HCT116 (cell line): ENCODE results near the gene C1orf185. TPM values are rescaled to one million over a fixed set of nuclear protein-coding genes. Genes with fewer than 3 reads are reported as not detected.

ENCODE experiments used
- ATAC-seq: fragments of 200-7000 bp; cut with Tn5 transposase; 2 replicates; pipeline ENCODE4 v1.9.1; 2020; ENCODE audit warnings: mild to moderate bottlenecking, moderate library complexity
- BruUV-seq: library from RNA; stranded (reverse); fragments of 400-500 nt; replicated peaks from 2 replicates; lab custom pipeline; 2021; lab: Mats Ljungman, UMichigan
- CTCF ChIA-PET: fragments of 300-600 bp; sonication (Branson Sonifier 250); formaldehyde crosslinking; loops from one replicate; lab custom pipeline; 2021; ENCODE audit warnings: antibody characterized with exemption; lab: Charles Lee
- POLR2A ChIA-PET: fragments of 300-600, 350-600 bp; sonication (Branson Sonifier 250); formaldehyde crosslinking; loops from one replicate; lab custom pipeline; 2021; ENCODE audit warnings: antibody characterized with exemption; lab: Charles Lee
- RAD21 ChIA-PET, 2 experiments: fragments of 300-600 bp; sonication (Branson Sonifier 250); formaldehyde crosslinking; loops; one replicate each; lab custom pipeline; 2023; ENCODE audit warnings: low total read pairs in 2 of 2; ENCODE audit not compliant: uncharacterized antibody in 2 of 2, unreplicated experiment in 2 of 2, low non-redundant PET in 1 of 2; lab: Charles Lee
- DNase-seq: peaks from one replicate; pipeline ENCODE4 v3.0.0-alpha.2; 2010; ENCODE audit warnings: low read depth, low spot score
- H2AFZ ChIP-seq: fragments of 200-600 bp; shearing (Covaris generic), sonication (generic); 2 replicates; pipeline ENCODE4 v1.6.1; 2017; ENCODE audit warnings: low read depth, mixed run types, mixed read lengths, antibody characterized with exemption, low read length; ENCODE audit not compliant: poor library complexity, severe bottlenecking
- H3K27ac ChIP-seq: 2 replicates; pipeline ENCODE4 v1.5.1; 2012; ENCODE audit warnings: low read depth, low read length
- H3K27me3 ChIP-seq: fragments of 200-600 bp; sonication (generic); 2 replicates; pipeline ENCODE4 v1.6.1; 2016; ENCODE audit warnings: mixed run types, low read length, mixed read lengths; ENCODE audit not compliant: insufficient read depth
- H3K36me3 ChIP-seq, 2 experiments: fragments of 200-500 bp in 1 of 2; fragments of 200-600 bp in 1 of 2; sonication (Bioruptor generic) in 1 of 2; sonication (generic) in 1 of 2; 2 replicates each; pipeline versions ENCODE4 v1.5.1 to v1.6.1; 2014 to 2016; ENCODE audit warnings: low read length in 2 of 2, inconsistent platforms in 1 of 2, mixed read lengths in 1 of 2, mixed run types in 1 of 2; ENCODE audit not compliant: insufficient read depth in 2 of 2, control insufficient read depth in 1 of 2
- H3K4me1 ChIP-seq, 2 experiments: fragments of 200-600 bp in 1 of 2; sonication (generic) in 1 of 2; 2 replicates each; pipeline versions ENCODE4 v1.5.1 to v1.6.1; 2012 to 2017; ENCODE audit warnings: low read length in 2 of 2, inconsistent platforms in 1 of 2, mild to moderate bottlenecking in 1 of 2, mixed read lengths in 1 of 2, mixed run types in 1 of 2, moderate library complexity in 1 of 2; ENCODE audit not compliant: insufficient read depth in 2 of 2, control insufficient read depth in 1 of 2
- H3K4me2 ChIP-seq: fragments of 200-600 bp; sonication (generic); 2 replicates; pipeline ENCODE4 v1.6.1; 2017; ENCODE audit warnings: mixed run types, low read length, mixed read lengths
- H3K4me3 ChIP-seq, 2 experiments: fragments of 200-600 bp in 1 of 2; sonication (generic) in 1 of 2; replicated peaks in 1 of 2; 2 replicates each; pipeline ENCODE4 v1.5.1; 2011 to 2016; ENCODE audit warnings: low read length in 2 of 2, control low read depth in 1 of 2, low read depth in 1 of 2, mild to moderate bottlenecking in 1 of 2, mixed read lengths in 1 of 2, mixed run types in 1 of 2
- H3K79me2 ChIP-seq: fragments of 200-600 bp; sonication (generic); 2 replicates; pipeline ENCODE4 v1.6.1; 2017; ENCODE audit warnings: mild to moderate bottlenecking, mixed run types, low read length, moderate library complexity, mixed read lengths; ENCODE audit not compliant: insufficient read depth
- H3K9ac ChIP-seq: fragments of 200-600 bp; sonication (generic); 2 replicates; pipeline ENCODE4 v1.6.1; 2016; ENCODE audit warnings: low read length, mixed read lengths
- H3K9me2 ChIP-seq: fragments of 200-600 bp; sonication (generic), shearing (Covaris generic); 2 replicates; pipeline ENCODE4 v1.6.1; 2017; ENCODE audit warnings: mixed run types, mild to moderate bottlenecking, moderate library complexity; ENCODE audit not compliant: insufficient read depth
- H3K9me3 ChIP-seq, 2 experiments: fragments of 200-500 bp in 1 of 2; fragments of 200-600 bp in 1 of 2; sonication (Bioruptor generic) in 1 of 2; sonication (generic) in 1 of 2; 2 replicates each; pipeline ENCODE4 v1.6.1; 2014 to 2017; ENCODE audit warnings: low read length in 2 of 2, mixed read lengths in 2 of 2, inconsistent platforms in 1 of 2, low read depth in 1 of 2, mild to moderate bottlenecking in 1 of 2, mixed run types in 1 of 2, moderate library complexity in 1 of 2; ENCODE audit not compliant: control insufficient read depth in 1 of 2, insufficient read depth in 1 of 2
- H4K20me1 ChIP-seq: fragments of 200-600 bp; sonication (generic), shearing (Covaris generic); 2 replicates; pipeline ENCODE4 v1.6.1; 2017; ENCODE audit warnings: mixed run types, mild to moderate bottlenecking, moderate library complexity; ENCODE audit not compliant: insufficient read depth
- CBX3 ChIP-seq: IDR thresholded peaks from 2 replicates; pipeline ENCODE4 v1.6.1; 2012; ENCODE audit warnings: low read depth
- EGR1 ChIP-seq: IDR thresholded peaks from 2 replicates; pipeline ENCODE4 v1.6.1; 2012; ENCODE audit warnings: low read depth
- FOSL1 ChIP-seq: IDR thresholded peaks from 2 replicates; pipeline ENCODE4 v1.6.1; 2012; ENCODE audit warnings: low read depth
- RAD21 ChIP-seq: IDR thresholded peaks from 2 replicates; pipeline ENCODE4 v1.6.1; 2012; ENCODE audit warnings: low read depth, mild to moderate bottlenecking
- SIN3A ChIP-seq: IDR thresholded peaks from 2 replicates; pipeline ENCODE4 v1.6.1; 2012; ENCODE audit warnings: low read depth
- SRF ChIP-seq: IDR thresholded peaks from 2 replicates; pipeline ENCODE4 v1.6.1; 2012; ENCODE audit warnings: low read depth
- TCF7L2 ChIP-seq: IDR thresholded peaks from 2 replicates; pipeline ENCODE4 v1.7.0; 2011; ENCODE audit warnings: borderline replicate concordance, inconsistent platforms; ENCODE audit not compliant: insufficient read depth, insufficient read length; ENCODE audit errors: extremely low read depth
- intact Hi-C: fragments of 100-400 bp; cut with micrococcal nuclease; formaldehyde crosslinking; loops from 2 replicates; pipeline ENCODE4 v1.10.0; 2022
- total RNA-seq: library from RNA; stranded (reverse); gene quantifications from one replicate; pipeline ENCODE4 v1.2.1, GENCODE V29; 2021; ENCODE audit not compliant: unreplicated experiment
- TF ChIP-seq, protein P1 (sequence below): IDR thresholded peaks from 2 replicates; pipeline ENCODE4 v1.6.1; 2012
- TF ChIP-seq, protein P2 (sequence below), 3 experiments: fragments of 200-600 bp in 1 of 3; sonication (generic) in 1 of 3; IDR thresholded peaks in 2 of 3; conservative IDR thresholded peaks in 1 of 3; 2 replicates each; pipeline ENCODE4 v1.5.1; 2012 to 2017; ENCODE audit warnings: low read depth in 2 of 3, low read length in 2 of 3, antibody characterized with exemption in 1 of 3, borderline replicate concordance in 1 of 3, control low read depth in 1 of 3, mild to moderate bottlenecking in 1 of 3, mixed read lengths in 1 of 3, mixed run types in 1 of 3, moderate library complexity in 1 of 3; ENCODE audit not compliant: insufficient read depth in 1 of 3
- TF ChIP-seq, protein P3 (sequence below): IDR thresholded peaks from 2 replicates; pipeline ENCODE4 v1.6.1; 2012; ENCODE audit warnings: low read depth

The C1orf185 gene
- total RNA-seq, 1 experiment from 2014 or later: not detected

DNA sequence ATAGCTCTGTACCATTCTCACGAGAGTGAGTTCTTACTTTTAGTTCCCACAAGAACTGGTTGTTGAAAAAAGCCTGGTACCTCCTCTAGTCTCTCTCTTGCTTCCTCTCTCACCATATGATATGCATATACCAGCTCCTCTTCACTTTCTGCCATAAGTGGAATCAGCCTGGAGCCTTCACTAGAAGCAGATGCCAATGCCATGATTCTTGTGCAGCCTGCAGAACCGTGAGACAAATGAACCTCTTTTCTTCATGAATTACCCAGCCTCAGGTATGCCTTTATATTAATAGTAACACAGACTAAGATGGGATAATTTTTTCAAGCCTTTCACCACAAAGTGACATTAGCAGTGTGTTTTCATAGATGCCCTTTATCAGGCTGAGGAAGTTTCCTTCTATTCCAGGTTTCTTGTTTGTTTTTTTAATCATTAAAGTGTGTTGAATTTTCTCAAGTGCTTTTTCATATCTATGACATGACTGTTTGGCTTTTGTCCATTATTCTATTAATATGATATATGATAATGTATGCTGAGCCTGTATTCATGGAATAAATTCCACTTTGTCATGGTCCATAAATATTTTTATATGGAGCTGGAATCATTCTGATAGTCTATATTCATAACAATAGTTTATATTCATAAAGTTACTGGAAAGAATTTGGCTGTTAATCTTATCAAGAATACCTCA is 40.7 kb upstream of the C1orf185 start:
- Histone ChIP-seq H3K9ac (no peak overlapping the region), H3K79me2 (no peaks in the 10 kb centered on the region), H3K36me3 (no peaks in the 10 kb centered on the region)
- BruUV-seq: no TSS peak
- TF ChIP-seq TCF7L2 (no peak), FOSL1 (no peak), SRF (no peak), RAD21 (no peak), SIN3A (no peak), EGR1 (no peak), CBX3 (no peak)
- TF ChIP-seq, protein P1, sequence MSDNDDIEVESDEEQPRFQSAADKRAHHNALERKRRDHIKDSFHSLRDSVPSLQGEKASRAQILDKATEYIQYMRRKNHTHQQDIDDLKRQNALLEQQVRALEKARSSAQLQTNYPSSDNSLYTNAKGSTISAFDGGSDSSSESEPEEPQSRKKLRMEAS: no peak
- TF ChIP-seq, protein P2, sequence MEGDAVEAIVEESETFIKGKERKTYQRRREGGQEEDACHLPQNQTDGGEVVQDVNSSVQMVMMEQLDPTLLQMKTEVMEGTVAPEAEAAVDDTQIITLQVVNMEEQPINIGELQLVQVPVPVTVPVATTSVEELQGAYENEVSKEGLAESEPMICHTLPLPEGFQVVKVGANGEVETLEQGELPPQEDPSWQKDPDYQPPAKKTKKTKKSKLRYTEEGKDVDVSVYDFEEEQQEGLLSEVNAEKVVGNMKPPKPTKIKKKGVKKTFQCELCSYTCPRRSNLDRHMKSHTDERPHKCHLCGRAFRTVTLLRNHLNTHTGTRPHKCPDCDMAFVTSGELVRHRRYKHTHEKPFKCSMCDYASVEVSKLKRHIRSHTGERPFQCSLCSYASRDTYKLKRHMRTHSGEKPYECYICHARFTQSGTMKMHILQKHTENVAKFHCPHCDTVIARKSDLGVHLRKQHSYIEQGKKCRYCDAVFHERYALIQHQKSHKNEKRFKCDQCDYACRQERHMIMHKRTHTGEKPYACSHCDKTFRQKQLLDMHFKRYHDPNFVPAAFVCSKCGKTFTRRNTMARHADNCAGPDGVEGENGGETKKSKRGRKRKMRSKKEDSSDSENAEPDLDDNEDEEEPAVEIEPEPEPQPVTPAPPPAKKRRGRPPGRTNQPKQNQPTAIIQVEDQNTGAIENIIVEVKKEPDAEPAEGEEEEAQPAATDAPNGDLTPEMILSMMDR (IDR thresholded peaks at IDR 0.05 in 2 of 3, conservative IDR thresholded peaks at IDR 0.05 in 1 of 3; ENCODE audit: borderline replicate concordance in 1 of 3, insufficient read depth in 1 of 3, low read depth in 2 of 3, low read length in 2 of 3): no peak
- TF ChIP-seq, protein P3, sequence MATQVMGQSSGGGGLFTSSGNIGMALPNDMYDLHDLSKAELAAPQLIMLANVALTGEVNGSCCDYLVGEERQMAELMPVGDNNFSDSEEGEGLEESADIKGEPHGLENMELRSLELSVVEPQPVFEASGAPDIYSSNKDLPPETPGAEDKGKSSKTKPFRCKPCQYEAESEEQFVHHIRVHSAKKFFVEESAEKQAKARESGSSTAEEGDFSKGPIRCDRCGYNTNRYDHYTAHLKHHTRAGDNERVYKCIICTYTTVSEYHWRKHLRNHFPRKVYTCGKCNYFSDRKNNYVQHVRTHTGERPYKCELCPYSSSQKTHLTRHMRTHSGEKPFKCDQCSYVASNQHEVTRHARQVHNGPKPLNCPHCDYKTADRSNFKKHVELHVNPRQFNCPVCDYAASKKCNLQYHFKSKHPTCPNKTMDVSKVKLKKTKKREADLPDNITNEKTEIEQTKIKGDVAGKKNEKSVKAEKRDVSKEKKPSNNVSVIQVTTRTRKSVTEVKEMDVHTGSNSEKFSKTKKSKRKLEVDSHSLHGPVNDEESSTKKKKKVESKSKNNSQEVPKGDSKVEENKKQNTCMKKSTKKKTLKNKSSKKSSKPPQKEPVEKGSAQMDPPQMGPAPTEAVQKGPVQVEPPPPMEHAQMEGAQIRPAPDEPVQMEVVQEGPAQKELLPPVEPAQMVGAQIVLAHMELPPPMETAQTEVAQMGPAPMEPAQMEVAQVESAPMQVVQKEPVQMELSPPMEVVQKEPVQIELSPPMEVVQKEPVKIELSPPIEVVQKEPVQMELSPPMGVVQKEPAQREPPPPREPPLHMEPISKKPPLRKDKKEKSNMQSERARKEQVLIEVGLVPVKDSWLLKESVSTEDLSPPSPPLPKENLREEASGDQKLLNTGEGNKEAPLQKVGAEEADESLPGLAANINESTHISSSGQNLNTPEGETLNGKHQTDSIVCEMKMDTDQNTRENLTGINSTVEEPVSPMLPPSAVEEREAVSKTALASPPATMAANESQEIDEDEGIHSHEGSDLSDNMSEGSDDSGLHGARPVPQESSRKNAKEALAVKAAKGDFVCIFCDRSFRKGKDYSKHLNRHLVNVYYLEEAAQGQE: no peak
- TF ChIP-seq, all 23 proteins: peak for 0
- ChIA-PET POLR2A (no interaction called here), CTCF (no interaction called here), RAD21 (no interaction called here)
- no peaks in the 10 kb centered on the region for H3K9me2 ChIP-seq
- H2AFZ ChIP-seq: no peak overlapping the region
- no peaks in the 10 kb centered on the region; a peak in 1 of 4 replicates for H3K9me3 ChIP-seq
- H3K4me1 ChIP-seq: peaks cover 9% of the 10 kb centered on the region in 2 experiments; a peak in 3 of 4 replicates
- H3K4me2 ChIP-seq: no peak overlapping the region
- H3K27me3 ChIP-seq: no peaks in the 10 kb centered on the region
- DNase-seq (no peak), ATAC-seq (no peak)
- H4K20me1 ChIP-seq: no peaks in the 10 kb centered on the region
- H3K27ac ChIP-seq: no peak overlapping the region
- no peak overlapping the region for H3K4me3 ChIP-seq
- intact Hi-C loops: no loop called here
